RWPE2 (cell line): ENCODE data around the gene MYOM1.
"Not testable (repeated sequence)": the region's sequence is repeated elsewhere in the genome, so short reads cannot be mapped to it uniquely, and the experiment has no call there.

Source experiments
- ATAC-seq: fragments of 200-7000 bp; cut with Tn5 transposase; 3 replicates; pipeline ENCODE4 v1.9.1; 2021; ENCODE audit warnings: low read depth
- DNase-seq: peaks from one replicate; pipeline ENCODE4 v3.0.0-alpha.2; 2020; ENCODE audit warnings: low spot score
- H3K27ac ChIP-seq: fragments of 450-650 bp; 2 replicates; pipeline ENCODE4 v1.5.1; 2017; ENCODE audit warnings: mild to moderate bottlenecking; ENCODE audit not compliant: poor library complexity, severe bottlenecking
- H3K27me3 ChIP-seq: fragments of 250-450 bp; sonication (Bioruptor Pico); 2 replicates; pipeline ENCODE4 v1.5.1; 2021; ENCODE audit warnings: mild to moderate bottlenecking, moderate library complexity; ENCODE audit not compliant: insufficient read depth, poor library complexity, severe bottlenecking
- H3K36me3 ChIP-seq: fragments of 250-450 bp; sonication (Bioruptor Pico); 2 replicates; pipeline ENCODE4 v1.5.1; 2020; ENCODE audit warnings: low read depth, mild to moderate bottlenecking, moderate library complexity
- H3K4me1 ChIP-seq: fragments of 250-450 bp; sonication (Bioruptor Pico); 2 replicates; pipeline ENCODE4 v1.5.1; 2021; ENCODE audit warnings: mild to moderate bottlenecking, moderate library complexity; ENCODE audit not compliant: insufficient read depth, poor library complexity, severe bottlenecking
- H3K4me3 ChIP-seq: fragments of 250-450 bp; sonication (Bioruptor Pico); 2 replicates; pipeline ENCODE4 v1.5.1; 2021; ENCODE audit warnings: mild to moderate bottlenecking, moderate library complexity; ENCODE audit not compliant: severe bottlenecking
- H3K9me3 ChIP-seq: fragments of 250-450 bp; sonication (Bioruptor Pico); 2 replicates; pipeline ENCODE4 v1.5.1; 2021; ENCODE audit warnings: mild to moderate bottlenecking, moderate library complexity; ENCODE audit not compliant: severe bottlenecking
- CTCF ChIP-seq: fragments of 450-650 bp; IDR thresholded peaks from one replicate; pipeline ENCODE4 v1.5.1; 2017; ENCODE audit warnings: mild to moderate bottlenecking, moderate library complexity; ENCODE audit not compliant: poor library complexity, severe bottlenecking

The MYOM1 gene

GRCh38 chr18:3223356-3223755 is 3.6 kb upstream of the MYOM1 start:
- no peak for TF ChIP-seq CTCF
- Histone ChIP-seq H3K9me3 (no peaks in the 10 kb centered on the region), H3K27ac (no peak overlapping the region), H3K27me3 (no peaks in the 10 kb centered on the region), H3K4me1 (no peaks in the 10 kb centered on the region), H3K4me3 (no peak overlapping the region), H3K36me3 (no peaks in the 10 kb centered on the region)
- DNase-seq (no peak), ATAC-seq (no peak)

- Histone ChIP-seq H3K4me3 (no peak overlapping the region), H3K36me3 (no peaks in the 10 kb centered on the region), H3K27me3 (no peaks in the 10 kb centered on the region), H3K9me3 (no peaks in the 10 kb centered on the region), H3K27ac (no peak overlapping the region), H3K4me1 (no peaks in the 10 kb centered on the region)
- ATAC-seq (no peak; the same call in 2 of the 3 replicates), DNase-seq (no peak)
- no peak for TF ChIP-seq CTCF
Measured at GRCh38 chr18:3221496-3221895, 1.7 kb upstream of the MYOM1 start.

- H3K4me1 ChIP-seq, H3K27ac ChIP-seq, H3K9me3 ChIP-seq, ATAC-seq, H3K36me3 ChIP-seq, H3K4me3 ChIP-seq, H3K27me3 ChIP-seq, DNase-seq: not testable (repeated sequence)
Measured at GRCh38 chr18:3220868-3221267, 1.1 kb upstream of the MYOM1 start.

- Histone ChIP-seq H3K36me3 (no peaks in the 10 kb centered on the region), H3K27ac (no peak overlapping the region), H3K9me3 (no peaks in the 10 kb centered on the region), H3K4me3 (no peak overlapping the region), H3K27me3 (no peaks in the 10 kb centered on the region), H3K4me1 (no peaks in the 10 kb centered on the region)
- ATAC-seq (no peak), DNase-seq (no peak)
- no peak for TF ChIP-seq CTCF
Measured at GRCh38 chr18:3219241-3219630, 532 bp downstream of the MYOM1 start.

- Histone ChIP-seq H3K36me3 (no peaks in the 10 kb centered on the region), H3K9me3 (no peaks in the 10 kb centered on the region), H3K4me1 (no peaks in the 10 kb centered on the region), H3K27me3 (no peaks in the 10 kb centered on the region), H3K4me3 (no peak overlapping the region), H3K27ac (no peak overlapping the region)
- TF ChIP-seq CTCF = no peak
- no peak for ATAC-seq
- DNase-seq = no peak
Measured at GRCh38 chr18:3218819-3219218, 949 bp downstream of the MYOM1 start.
